H1 (cell line): ENCODE measurements around the gene UBE2J1. TPM values are rescaled to one million over a fixed set of nuclear protein-coding genes. Genes with fewer than 3 reads are reported as not detected.

ENCODE experiments used
- CTCF ChIA-PET: fragments of 300-600 bp; sonication (Branson Sonifier 250); formaldehyde crosslinking; loops from one replicate; lab custom pipeline; 2021; ENCODE audit not compliant: partially characterized antibody; lab: Charles Lee
- POLR2A ChIA-PET: fragments of 300-600 bp; sonication (Branson Sonifier 250); formaldehyde crosslinking; loops from one replicate; lab custom pipeline; 2021; ENCODE audit warnings: inconsistent platforms; ENCODE audit not compliant: partially characterized antibody; lab: Charles Lee
- DNase-seq, 2 experiments: peaks; one replicate each; pipeline versions ENCODE4 v3.0.0 to v3.0.0-alpha.2; 2010 to 2022; ENCODE audit warnings: low spot score in 2 of 2, low read depth in 1 of 2, mixed read lengths in 1 of 2
- FAIRE-seq: peaks from 2 replicates; lab custom pipeline; 2011; peaks lifted over from hg19 to GRCh38; lab: Jason Lieb, UNC
- H2AFZ ChIP-seq: 2 replicates; pipeline ENCODE4 v1.8.1; 2012; ENCODE audit warnings: low read length, inconsistent platforms
- H2AK5ac ChIP-seq: 2 replicates; pipeline ENCODE4 v1.6.1; 2013; ENCODE audit warnings: low read depth, low read length
- H2BK120ac ChIP-seq: replicated peaks from 2 replicates; pipeline ENCODE3; 2013; ENCODE audit warnings: low read depth, low read length, inconsistent platforms
- H2BK12ac ChIP-seq: 2 replicates; pipeline ENCODE4 v1.6.1; 2013; ENCODE audit warnings: low read depth, low read length
- H2BK15ac ChIP-seq: 2 replicates; pipeline ENCODE4 v1.6.1; 2013; ENCODE audit warnings: low read length
- H2BK20ac ChIP-seq: 2 replicates; pipeline ENCODE4 v1.6.1; 2013; ENCODE audit warnings: low read length
- H2BK5ac ChIP-seq: 2 replicates; pipeline ENCODE4 v1.6.1; 2013; ENCODE audit warnings: low read depth, low read length
- H3K14ac ChIP-seq: 2 replicates; pipeline ENCODE4 v1.6.1; 2013; ENCODE audit warnings: inconsistent platforms; ENCODE audit not compliant: insufficient read length
- H3K18ac ChIP-seq: 2 replicates; pipeline ENCODE4 v1.6.1; 2013; ENCODE audit warnings: low read length; ENCODE audit errors: extremely low read depth
- H3K23ac ChIP-seq: 2 replicates; pipeline ENCODE4 v1.6.1; 2013; ENCODE audit warnings: inconsistent platforms; ENCODE audit not compliant: insufficient read length
- H3K23me2 ChIP-seq: 2 replicates; pipeline ENCODE4 v1.6.1; 2013; ENCODE audit warnings: low read depth, low read length
- H3K27ac ChIP-seq: 2 replicates; pipeline ENCODE4 v1.6.1; 2011; ENCODE audit warnings: low read depth, low read length, inconsistent platforms
- H3K27me3 ChIP-seq, 4 experiments: replicated peaks in 1 of 4; 1 replicate in 1 of 4; 2 replicates in 3 of 4; pipeline versions ENCODE4 v1.6.1 to v1.8.1; 2011 to 2013; ENCODE audit warnings: low read length in 3 of 4, mild to moderate bottlenecking in 3 of 4, inconsistent platforms in 2 of 4, mixed read lengths in 2 of 4, moderate library complexity in 1 of 4; ENCODE audit not compliant: control insufficient read depth in 3 of 4, insufficient read depth in 3 of 4; ENCODE audit errors: extremely low read depth in 1 of 4
- H3K36me3 ChIP-seq, 4 experiments: 2 replicates each; pipeline versions ENCODE4 v1.6.1 to v1.8.1; 2011 to 2013; ENCODE audit warnings: mild to moderate bottlenecking in 4 of 4, low read length in 3 of 4, moderate library complexity in 2 of 4, control low read depth in 1 of 4, inconsistent platforms in 1 of 4; ENCODE audit not compliant: insufficient read depth in 4 of 4, control insufficient read depth in 2 of 4
- H3K4ac ChIP-seq: replicated peaks from 2 replicates; pipeline ENCODE3; 2013; ENCODE audit warnings: low read length, low read depth, mixed read lengths, inconsistent platforms; ENCODE audit not compliant: insufficient read length
- H3K4me1 ChIP-seq, 4 experiments: replicated peaks in 1 of 4; 1 replicate in 1 of 4; 2 replicates in 3 of 4; pipeline versions ENCODE4 v1.6.1 to v1.8.1; 2011 to 2013; ENCODE audit warnings: low read length in 3 of 4, inconsistent platforms in 2 of 4, mixed read lengths in 1 of 4; ENCODE audit not compliant: insufficient read depth in 4 of 4, control insufficient read depth in 3 of 4
- H3K4me2 ChIP-seq, 2 experiments: 2 replicates each; pipeline versions ENCODE4 v1.6.1 to v1.8.1; 2011 to 2013; ENCODE audit warnings: low read depth in 2 of 2, low read length in 2 of 2, control low read depth in 1 of 2, inconsistent platforms in 1 of 2, mild to moderate bottlenecking in 1 of 2; ENCODE audit not compliant: insufficient read depth in 1 of 2
- H3K4me3 ChIP-seq, 4 experiments: fragments of 200-600, 300-600 bp in 1 of 4; sonication (generic), shearing (Covaris generic), sonication (Bioruptor Twin) in 1 of 4; 2 replicates each; pipeline versions ENCODE4 v1.5.1 to v1.8.1; 2011 to 2016; ENCODE audit warnings: low read length in 4 of 4, low read depth in 3 of 4, control low read depth in 2 of 4, inconsistent platforms in 2 of 4, mild to moderate bottlenecking in 2 of 4, mixed read lengths in 1 of 4, moderate library complexity in 1 of 4; ENCODE audit not compliant: insufficient read depth in 2 of 4; ENCODE audit errors: extremely low read depth in 1 of 4
- H3K56ac ChIP-seq: replicated peaks from 2 replicates; pipeline ENCODE3; 2013; ENCODE audit warnings: low read depth, mild to moderate bottlenecking, mixed read lengths, low read length, inconsistent platforms; ENCODE audit not compliant: insufficient read length
- H3K79me1 ChIP-seq: 2 replicates; pipeline ENCODE4 v1.6.1; 2013; ENCODE audit warnings: low read depth, low read length, control low read depth
- H3K79me2 ChIP-seq, 2 experiments: 2 replicates each; pipeline versions ENCODE4 v1.6.1 to v1.8.1; 2012 to 2013; ENCODE audit warnings: low read length in 2 of 2, mild to moderate bottlenecking in 2 of 2, inconsistent platforms in 1 of 2; ENCODE audit not compliant: insufficient read depth in 2 of 2, control insufficient read depth in 1 of 2
- H3K9ac ChIP-seq, 4 experiments: replicated peaks in 1 of 4; 1 replicate in 1 of 4; 2 replicates in 3 of 4; pipeline versions ENCODE4 v1.6.1 to v1.8.1; 2011 to 2013; ENCODE audit warnings: low read depth in 3 of 4, low read length in 3 of 4, control low read depth in 2 of 4, mild to moderate bottlenecking in 2 of 4, moderate library complexity in 2 of 4, inconsistent platforms in 1 of 4; ENCODE audit errors: extremely low read depth in 1 of 4
- H3K9me3 ChIP-seq, 2 experiments: 2 replicates each; pipeline versions ENCODE4 v1.6.1 to v1.8.1; 2012 to 2013; ENCODE audit warnings: mild to moderate bottlenecking in 2 of 2, moderate library complexity in 2 of 2, control low read depth in 1 of 2, inconsistent platforms in 1 of 2, low read depth in 1 of 2, low read length in 1 of 2, mixed read lengths in 1 of 2; ENCODE audit not compliant: insufficient read depth in 2 of 2
- H4K20me1 ChIP-seq, 2 experiments: replicated peaks in 1 of 2; 2 replicates each; pipeline versions ENCODE3 to v1.8.1; 2011 to 2013; ENCODE audit warnings: inconsistent platforms in 2 of 2, low read length in 2 of 2, mild to moderate bottlenecking in 1 of 2; ENCODE audit not compliant: insufficient read depth in 2 of 2, control insufficient read depth in 1 of 2
- H4K5ac ChIP-seq: 2 replicates; pipeline ENCODE4 v1.6.1; 2013; ENCODE audit warnings: low read length, low read depth, mixed read lengths, inconsistent platforms; ENCODE audit not compliant: insufficient read length
- H4K8ac ChIP-seq: 2 replicates; pipeline ENCODE4 v1.8.0; 2013; ENCODE audit warnings: mild to moderate bottlenecking, moderate library complexity, low read length, inconsistent platforms; ENCODE audit not compliant: insufficient read depth; ENCODE audit errors: extremely low read depth
- H4K91ac ChIP-seq: replicated peaks from 2 replicates; pipeline ENCODE3; 2013; ENCODE audit warnings: low read length, mixed read lengths, inconsistent platforms; ENCODE audit not compliant: insufficient read length
- GTF2F1 ChIP-seq: IDR thresholded peaks from 2 replicates; pipeline ENCODE4 v1.6.1; 2012; ENCODE audit warnings: low read depth, low read length, improper control_type of control experiment, borderline replicate concordance
- NANOG ChIP-seq: IDR thresholded peaks from 2 replicates; pipeline ENCODE4 v1.6.1; 2011; ENCODE audit warnings: low read length, low read depth, mild to moderate bottlenecking, inconsistent platforms; ENCODE audit not compliant: insufficient read depth, poor library complexity, severe bottlenecking
- PHF8 ChIP-seq: fragments of 200-600 bp; sonication (generic); conservative IDR thresholded peaks from 2 replicates; pipeline ENCODE4 v1.7.1; 2012; ENCODE audit warnings: low read depth, mild to moderate bottlenecking, inconsistent platforms, low read length, moderate library complexity
- RBBP5 ChIP-seq: IDR thresholded peaks from 2 replicates; pipeline ENCODE4 v1.7.1; 2012; ENCODE audit warnings: low read depth, mild to moderate bottlenecking, inconsistent platforms, low read length, moderate library complexity, borderline replicate concordance
- SP2 ChIP-seq: IDR thresholded peaks from 2 replicates; pipeline ENCODE4 v1.6.1; 2012; ENCODE audit warnings: mild to moderate bottlenecking, low read length, inconsistent platforms
- YY1 ChIP-seq: IDR thresholded peaks from 2 replicates; pipeline ENCODE4 v1.6.1; 2011; ENCODE audit warnings: low read depth, mild to moderate bottlenecking, low read length
- WGBS, 2 experiments: shearing (Covaris generic) in 1 of 2; methylation state at CpG; one replicate each; pipeline versions ENCODE4 v1.1.6 to v1.1.7; 2013 to 2015; ENCODE audit warnings: low lambda C conversion rate in 2 of 2, mixed read lengths in 2 of 2, inconsistent platforms in 1 of 2, low coverage in 1 of 2, missing lambda C conversion rate in 1 of 2; ENCODE audit not compliant: insufficient replicate concordance in 2 of 2, insufficient coverage in 1 of 2, insufficient read length in 1 of 2; ENCODE audit errors: extremely low coverage in 1 of 2, missing lambda C conversion rate in 1 of 2; 5-methylcytosine and 5-hydroxymethylcytosine counted together
- polyA plus RNA-seq, 7 experiments: library from polyadenylated mRNA; depleted of rRNA in 3 of 7; stranded (reverse) in 5 of 7; unstranded in 2 of 7; fragments of >200 nt in 5 of 7; fragments of 200-250 nt in 2 of 7; gene quantifications; 1 replicate in 5 of 7; 2 replicates in 1 of 7; 4 replicates in 1 of 7; pipeline versions ENCODE4 v1.2.1 to v1.2.3, GENCODE V29; 2011 to 2013; ENCODE audit warnings: missing spikeins in 2 of 7, mixed read lengths in 2 of 7
- total RNA-seq: library from RNA; stranded (reverse); fragmentation: NEBNext Ultra II Directional; extraction: Animal tissue kit (Norgen Biotek cat#: 25700); gene quantifications from 2 replicates; pipeline ENCODE4 v1.2.1, GENCODE V29; 2021
- TF ChIP-seq, protein P1 (sequence below): IDR thresholded peaks from 2 replicates; pipeline ENCODE4 v1.6.1; 2012; ENCODE audit warnings: inconsistent platforms

The UBE2J1 gene
- total and polyA plus RNA-seq, 2 of the 8 experiments (the other 6 are each of a cell fraction or from before 2014, with no cell fraction given) = 8.5 to 15.2 TPM

DNA sequence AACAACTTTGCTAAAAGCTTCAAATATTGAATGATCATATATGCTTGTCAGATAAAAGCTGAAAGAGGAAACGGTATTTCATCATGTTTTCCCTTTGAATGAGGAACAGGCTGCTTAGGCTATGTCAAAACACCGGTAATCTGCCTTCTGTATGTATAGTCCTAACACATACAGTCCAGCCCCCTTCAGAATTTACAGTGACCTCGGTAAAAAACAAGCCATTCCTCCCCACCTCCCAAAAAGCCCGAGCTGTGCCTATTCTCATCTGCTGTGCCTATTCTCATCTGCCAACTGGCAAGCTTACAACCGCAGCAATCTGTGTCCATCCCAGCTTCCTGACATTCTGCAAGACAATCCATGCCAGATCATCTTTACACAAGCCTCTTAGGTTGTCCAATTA lies 26.8 kb upstream of the UBE2J1 start:
- no peak overlapping the region for H3K9ac ChIP-seq
- H3K4me3 ChIP-seq = no peak overlapping the region
- H3K9me3 ChIP-seq = no peaks in the 10 kb centered on the region
- POLR2A ChIA-PET = no interaction called here
- no peak overlapping the region for H2AFZ ChIP-seq
- no peaks in the 10 kb centered on the region for H3K27me3 ChIP-seq
- H2AK5ac ChIP-seq = no peak overlapping the region
- no peak overlapping the region for H3K18ac ChIP-seq
- H3K23ac ChIP-seq = no peak overlapping the region
- H3K4me2 ChIP-seq = no peak overlapping the region
- H2BK15ac ChIP-seq = no peak overlapping the region
- H3K14ac ChIP-seq = no peak overlapping the region
- H4K91ac ChIP-seq = no peak overlapping the region
- H3K36me3 ChIP-seq = no peaks in the 10 kb centered on the region
- no peak overlapping the region for H3K4ac ChIP-seq
- CTCF ChIA-PET = interaction anchor here (0.7 to 2.0 kb wide), 4 partner anchors 12 to 169 kb away, joined by 3 to 10 read pairs (median 6); no protein-coding TSS in a partner anchor
- no peak overlapping the region for H4K5ac ChIP-seq
- 94% methylated on average over 5 of the region's 5 CpGs; no CpG with 5 or more reads in 1 of the 2 experiments for WGBS, 2 experiments
- no peaks in the 10 kb centered on the region for H4K20me1 ChIP-seq
- no peak overlapping the region for H2BK20ac ChIP-seq
- no peaks in the 10 kb centered on the region for H3K79me1 ChIP-seq
- no peaks in the 10 kb centered on the region for H3K79me2 ChIP-seq
- no peak for TF ChIP-seq YY1
- no peak for TF ChIP-seq RBBP5
- no peak for TF ChIP-seq PHF8
- TF ChIP-seq, protein P1, sequence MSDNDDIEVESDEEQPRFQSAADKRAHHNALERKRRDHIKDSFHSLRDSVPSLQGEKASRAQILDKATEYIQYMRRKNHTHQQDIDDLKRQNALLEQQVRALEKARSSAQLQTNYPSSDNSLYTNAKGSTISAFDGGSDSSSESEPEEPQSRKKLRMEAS = no peak
- no peak for TF ChIP-seq SP2
- no peak for TF ChIP-seq NANOG
- no peak for TF ChIP-seq GTF2F1
- H3K23me2 ChIP-seq = no peaks in the 10 kb centered on the region; the same call in 1 of the 2 replicates
- no peak overlapping the region for H3K27ac ChIP-seq
- no peak overlapping the region for H2BK5ac ChIP-seq
- H3K56ac ChIP-seq = no peak overlapping the region
- FAIRE-seq (no peak), DNase-seq (no peak)
- no peak overlapping the region for H2BK120ac ChIP-seq
- no peak overlapping the region for H2BK12ac ChIP-seq
- H4K8ac ChIP-seq = no peak overlapping the region
- peaks cover 0 to 7% (median 4%) of the 10 kb centered on the region in 4 experiments; a peak in 4 of 7 replicates for H3K4me1 ChIP-seq
